Left cardiac atrium (tissue), 4 donors: ENCODE data around the gene KLHL40. TPM values are rescaled to one million over a fixed set of nuclear protein-coding genes. Genes with fewer than 3 reads are reported as not detected.

ENCODE experiments used
- ATAC-seq, 2 donors: fragments of 200-7000 bp; cut with Tn5 transposase; one replicate each; pipeline ENCODE4 v1.9.1; 2020; ENCODE audit warnings: mild to moderate bottlenecking in 2 of 2, moderate library complexity in 2 of 2
- DNase-seq: peaks from one replicate; pipeline ENCODE4 v3.0.0-alpha.2; 2020
- intact Hi-C, 2 donors: fragments of 100-400 bp; cut with DNase I; formaldehyde crosslinking; loops; one replicate each; pipeline versions ENCODE4 v1.14.1 to v1.15.1; 2022 to 2023
- total RNA-seq, 2 donors: library from RNA; stranded (reverse); fragmentation: NEBNext Ultra II Directional; extraction: Animal tissue kit (Norgen Biotek cat#: 25700); gene quantifications; one replicate each; pipeline ENCODE4 v1.2.1, GENCODE V29; 2021
- donor health status: DM: no; HTN: yes; CAD: no.
- donor health status: DM: no; HTN: yes; CAD: no; lungs with severe emphysema.
- donor health status: DM: yes; HTN: yes; CAD: no.
- donor health status: Dilated cardiomyopathy.

Gene KLHL40
- total RNA-seq, 2 donors from 2014 or later: 0.86 TPM; not detected in 1

DNA sequence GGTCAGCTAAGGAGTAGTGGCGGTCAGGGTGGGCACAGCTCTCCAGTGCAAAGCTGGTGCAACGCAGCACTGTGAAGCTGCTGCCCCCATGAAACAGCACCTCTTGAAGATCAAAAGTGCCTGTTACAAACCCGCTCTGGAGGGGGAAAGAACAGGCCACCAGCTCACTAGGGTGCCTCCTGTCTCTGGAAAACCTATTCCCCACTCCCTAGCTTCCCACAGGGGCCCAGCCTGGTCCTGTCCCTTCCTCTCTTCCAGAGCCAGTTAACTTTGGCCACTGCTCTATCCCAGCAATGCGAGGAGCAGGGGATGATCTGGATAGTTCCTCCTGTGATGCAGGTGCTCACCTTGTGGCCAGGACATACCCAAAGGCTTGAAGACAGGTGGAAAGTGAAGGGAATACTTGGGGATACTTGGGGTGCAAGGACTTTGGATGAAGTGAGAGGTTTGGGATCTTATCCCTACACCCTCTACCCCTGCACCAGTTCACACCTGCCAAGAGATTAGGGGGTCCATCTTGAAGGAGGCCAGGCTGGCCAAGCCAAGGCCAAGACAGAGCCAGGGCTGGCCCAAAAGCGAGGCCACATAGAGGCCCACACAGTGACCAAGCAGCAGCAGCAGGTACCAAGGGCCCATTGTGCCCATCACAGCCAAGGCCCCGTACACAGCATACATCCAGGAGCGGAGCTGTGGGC is 13.0 kb downstream of the KLHL40 start:
- DNase-seq (no peak), ATAC-seq (no peak)
- intact Hi-C loops: no loop called here

DNA sequence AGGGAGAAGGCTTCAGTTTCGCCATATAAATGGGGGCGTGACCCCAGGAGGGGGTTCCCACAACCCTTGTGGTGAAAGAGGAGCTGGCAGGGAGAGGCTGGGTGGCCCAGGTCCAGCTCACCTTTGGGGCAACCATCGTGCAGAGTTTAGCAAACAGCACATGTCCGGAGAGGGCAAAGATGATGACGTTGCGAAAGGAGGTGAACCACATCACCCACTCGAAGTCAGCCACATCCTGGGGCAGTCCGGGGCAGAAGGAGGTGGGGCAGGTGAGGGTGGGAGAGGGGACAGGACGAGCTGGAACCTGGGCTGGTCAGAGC is 13.5 kb downstream of the KLHL40 start:
- DNase-seq (no peak), ATAC-seq (no peak)
- intact Hi-C loops: no loop called here

DNA sequence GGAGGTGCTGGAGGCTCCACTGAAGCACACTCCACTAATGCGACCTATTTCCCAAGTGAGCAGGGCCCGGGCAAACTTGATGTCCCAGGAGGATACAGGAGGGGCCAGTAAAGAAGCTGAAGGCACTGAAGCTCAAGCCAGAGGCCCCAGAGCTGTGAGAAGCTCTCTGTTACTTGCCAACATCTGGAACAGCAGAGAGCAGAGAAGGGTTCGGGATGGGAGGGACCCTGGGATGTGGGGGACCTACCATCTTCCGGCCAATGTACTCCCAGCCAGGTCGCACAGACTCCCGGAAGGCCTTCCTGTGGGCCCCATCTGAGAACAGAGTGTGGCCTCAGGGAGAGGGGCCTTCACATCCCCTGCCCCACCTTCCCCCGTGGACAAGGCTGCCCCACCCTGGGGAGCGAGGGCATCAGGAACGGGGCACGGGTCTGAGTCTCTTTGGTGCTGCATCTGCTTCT is 14.2 kb downstream of the KLHL40 start:
- no peak for ATAC-seq
- no peak for DNase-seq
- intact Hi-C loops: no loop called here

DNA sequence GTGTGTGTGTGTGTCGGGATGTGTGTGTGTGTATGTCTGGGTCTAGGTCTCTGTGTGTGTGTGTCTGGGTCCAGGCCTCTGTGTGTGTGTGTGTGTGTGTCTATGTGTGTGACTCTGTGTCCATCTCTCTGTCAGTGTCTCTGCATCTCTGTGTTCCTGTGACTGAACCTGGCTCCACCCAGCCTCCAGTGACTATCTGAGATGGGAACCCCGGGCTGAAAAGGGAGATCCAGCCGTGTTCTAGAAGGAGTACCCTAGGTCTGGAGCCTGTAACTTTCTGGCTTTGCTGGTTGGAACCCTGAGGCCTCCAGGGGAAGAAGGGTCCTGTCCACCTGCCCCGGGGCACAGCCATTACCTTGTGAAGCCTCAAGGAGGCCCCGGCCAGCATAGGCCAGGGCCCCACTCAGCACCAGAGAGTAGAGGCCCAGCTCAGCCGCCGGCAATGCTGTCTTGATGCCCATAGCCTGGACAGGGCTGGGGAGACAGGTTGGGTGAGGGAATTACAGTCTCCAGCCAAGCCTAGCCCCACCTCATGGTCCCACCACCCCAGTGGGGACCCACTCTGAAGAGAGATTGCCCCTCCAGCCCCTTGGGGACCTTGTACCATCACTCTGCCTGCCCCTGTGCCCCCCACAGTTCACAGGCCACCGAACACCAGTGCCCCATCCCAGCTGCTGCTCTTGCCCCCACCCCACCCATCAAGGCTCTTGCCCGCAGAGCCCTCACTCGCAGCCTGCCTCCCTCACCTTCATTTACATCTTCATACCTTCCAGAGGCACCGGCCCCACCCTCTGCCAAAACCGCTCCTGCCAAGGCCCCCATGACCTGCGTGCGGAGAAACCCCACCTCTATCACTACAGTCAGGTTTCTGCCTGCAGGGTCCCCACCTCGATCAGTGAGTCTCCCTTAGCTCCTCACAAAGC is 15.3 kb downstream of the KLHL40 start:
- intact Hi-C loops: loop anchor here in 1 of 2 donors (5.0 kb wide), 1 partner anchor 38 kb away; no protein-coding TSS in a partner anchor
- ATAC-seq (no peak), DNase-seq (no peak)

DNA sequence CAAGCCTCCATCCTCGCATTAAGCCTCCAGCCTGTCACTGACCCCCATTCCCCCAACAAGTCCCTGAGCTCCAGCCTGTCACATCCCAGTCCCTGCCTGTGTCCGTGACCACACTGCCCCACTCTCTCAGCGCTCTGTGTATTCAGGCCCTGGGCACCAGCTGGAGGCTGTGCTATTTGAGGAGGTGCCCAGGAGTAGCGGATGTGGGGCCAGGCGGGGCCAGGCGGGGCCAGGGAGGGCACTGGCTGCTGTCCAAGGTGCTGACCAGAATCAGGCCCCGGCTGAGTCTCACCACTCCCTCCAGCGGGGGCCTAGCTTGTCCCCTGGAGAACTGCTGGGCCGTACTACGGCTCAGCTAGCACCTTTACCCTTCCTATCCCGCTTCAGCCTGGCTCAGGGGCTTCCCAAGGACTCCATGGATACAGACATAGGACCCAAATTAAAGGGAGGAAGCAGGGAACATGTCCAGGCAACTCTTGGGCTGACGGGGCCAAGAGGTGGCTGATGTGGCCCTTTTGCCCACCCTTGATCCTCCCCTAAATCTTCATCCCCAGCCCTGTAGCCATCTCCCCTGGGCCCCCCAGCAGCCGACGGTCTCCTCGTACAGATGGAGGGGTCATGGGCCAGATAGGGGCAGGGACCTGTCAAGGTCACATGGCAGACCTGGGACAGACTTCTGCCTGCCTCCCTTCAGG is 16.2 kb downstream of the KLHL40 start:
- DNase-seq (peak; percentile 79), ATAC-seq (peak; percentile 67 to 74)
- intact Hi-C loops: loop anchor here in 1 of 2 donors (2.0 to 5.0 kb wide), 3 partner anchors 21 to 41 kb away; no protein-coding TSS in a partner anchor

DNA sequence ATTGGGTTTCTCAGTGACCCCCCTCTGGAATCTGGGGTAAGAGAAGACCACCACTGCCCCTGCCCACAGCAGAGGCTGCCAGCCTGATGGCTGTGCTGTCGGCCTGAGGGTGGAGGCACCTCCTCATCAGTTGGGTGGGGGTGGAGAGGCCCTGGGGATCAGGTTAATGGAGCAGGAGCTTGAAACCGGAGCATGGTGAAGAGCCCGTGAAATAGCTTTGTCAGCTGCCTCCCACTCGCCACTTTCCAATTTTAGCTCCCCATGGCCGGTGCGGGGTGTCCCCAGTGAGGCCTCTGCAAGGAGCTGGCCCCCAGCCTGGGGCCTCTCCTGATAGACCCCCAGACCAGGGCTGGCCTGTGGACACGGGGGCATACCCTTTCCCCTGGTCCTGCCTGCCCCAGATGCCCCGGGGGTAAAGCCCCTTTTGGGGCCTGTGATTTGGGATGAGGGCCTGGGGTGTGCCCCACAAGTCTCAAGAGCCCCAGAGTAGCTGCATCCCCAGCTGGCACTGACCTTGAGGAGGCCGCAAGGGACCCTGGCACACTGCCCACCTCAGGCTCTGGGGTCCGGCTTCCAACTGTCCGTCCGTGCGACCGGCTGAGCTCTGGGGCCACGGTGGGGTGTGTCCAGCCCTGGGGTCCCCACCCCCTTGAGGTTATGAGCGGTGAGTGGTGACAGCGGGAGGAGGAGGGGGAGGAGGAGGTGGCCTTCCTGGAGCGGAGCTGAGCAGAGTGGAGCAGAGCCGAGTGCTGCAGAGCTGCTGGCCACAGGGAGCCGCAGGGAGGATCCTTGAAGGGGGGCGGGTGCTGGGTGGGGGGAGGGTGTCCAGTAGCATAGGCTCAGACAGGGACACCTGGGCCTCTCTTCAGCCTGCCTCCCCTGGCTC is 17.0 kb downstream of the KLHL40 start, which contains the start of gene HHATL:
Gene HHATL, minus strand, starts transcription at position 733 of the 886 bp plus-strand sequence. CDS start 1,972 bp downstream, outside the sequence.
- DNase-seq (peak; percentile 69), ATAC-seq (peak; percentile 74 to 79)
- intact Hi-C loops: loop anchor here in 1 of 2 donors (2.0 to 5.0 kb wide), 3 partner anchors 20 to 40 kb away; no protein-coding TSS in a partner anchor

DNA sequence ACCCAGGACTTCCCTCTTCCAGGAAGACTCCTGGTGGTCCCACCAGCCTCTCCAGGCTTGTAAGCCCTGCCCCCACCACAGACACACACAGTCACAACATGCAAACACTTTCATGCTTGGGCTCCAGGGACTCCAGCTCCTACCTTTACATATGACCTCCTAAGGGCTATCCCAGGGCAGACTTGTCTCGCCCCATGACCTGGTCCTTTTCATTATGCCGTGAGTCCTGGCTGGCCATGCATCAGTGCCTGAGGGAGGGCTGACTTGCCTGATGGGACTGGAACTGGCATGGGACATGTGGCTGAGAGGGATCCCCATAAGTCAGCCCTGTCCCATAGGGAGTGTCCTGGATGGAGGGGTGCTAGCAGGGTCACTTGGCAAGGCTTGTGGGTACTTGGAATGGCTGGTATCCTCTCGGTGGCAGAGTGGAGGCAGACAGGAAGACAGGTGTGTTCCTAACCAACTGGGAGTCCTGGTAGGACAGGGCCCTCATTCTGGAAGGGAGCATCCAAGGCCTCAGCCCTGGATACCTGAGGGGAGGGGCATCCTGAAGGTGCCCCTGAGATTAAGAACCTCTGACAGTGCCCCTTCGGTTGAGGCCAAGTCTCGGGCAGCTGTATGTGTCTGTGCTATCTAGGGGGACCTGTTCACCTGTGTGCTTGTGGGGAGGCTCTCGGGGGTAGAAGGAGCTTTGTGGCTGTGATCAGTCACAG is 17.8 kb downstream of the KLHL40 start:
- DNase-seq: no peak
- intact Hi-C loops: loop anchor here in 1 of 2 donors (2.0 to 5.0 kb wide), 3 partner anchors 20 to 41 kb away; no protein-coding TSS in a partner anchor
- no peak for ATAC-seq

DNA sequence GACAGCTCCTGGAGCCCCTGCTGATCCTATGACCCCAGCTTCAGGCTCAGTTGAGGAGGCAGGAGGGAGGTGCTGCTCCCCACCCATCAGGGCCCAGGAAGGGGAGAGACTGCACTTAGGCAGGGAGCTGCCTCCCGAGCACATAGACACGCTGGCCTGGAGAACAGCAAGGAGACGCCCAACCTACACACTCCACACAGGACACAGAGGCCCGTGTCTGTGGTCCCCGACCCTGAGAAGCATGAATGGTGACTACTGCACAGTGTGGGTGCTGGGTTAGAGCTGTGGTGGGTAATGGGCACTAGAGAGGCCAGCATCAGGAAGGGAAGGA is 18.3 kb downstream of the KLHL40 start:
- DNase-seq: no peak
- intact Hi-C loops: loop anchor here in 1 of 2 donors (2.0 to 5.0 kb wide), 3 partner anchors 19 to 41 kb away; no protein-coding TSS in a partner anchor

DNA sequence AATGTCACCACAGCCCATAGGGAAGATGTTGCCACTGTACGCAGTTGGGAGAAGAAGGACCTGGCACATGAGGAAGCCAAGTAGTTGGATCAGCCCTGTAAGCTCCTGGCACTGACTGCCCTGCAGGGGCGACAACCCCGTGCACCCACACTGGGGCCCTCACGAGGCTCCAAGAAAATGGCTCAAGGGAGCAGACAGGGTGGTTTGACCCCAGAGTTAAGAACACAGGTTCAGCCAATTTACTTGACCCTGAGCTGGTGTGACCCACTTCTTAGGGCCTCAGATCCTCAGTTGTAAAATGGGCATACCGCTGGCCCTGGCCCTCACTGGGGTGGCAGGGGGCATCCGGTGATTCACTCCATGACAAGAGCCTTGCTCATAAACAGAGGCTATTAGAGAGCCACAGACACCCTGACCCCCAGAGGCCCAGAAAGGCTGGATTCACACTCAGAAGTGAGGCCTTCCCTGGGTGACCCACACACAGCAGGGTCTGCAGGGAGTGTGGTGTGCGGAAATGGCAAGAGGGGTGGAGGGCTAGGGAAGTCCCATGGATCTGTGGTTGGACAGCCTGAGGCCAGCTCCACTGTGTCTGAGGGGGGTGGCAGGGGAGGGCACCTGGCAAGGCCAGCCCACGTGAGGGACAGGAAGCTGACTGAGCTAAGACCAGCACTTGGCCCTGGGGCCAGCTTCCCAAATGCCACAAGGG is 19.0 kb downstream of the KLHL40 start:
- DNase-seq: no peak
- intact Hi-C loops: loop anchor here in 1 of 2 donors (5.0 kb wide), 1 partner anchor 42 kb away; no protein-coding TSS in a partner anchor
- ATAC-seq: no peak

More for the DNA sequence above, 18.3 kb downstream of the KLHL40 start:
- no peak for ATAC-seq

DNA sequence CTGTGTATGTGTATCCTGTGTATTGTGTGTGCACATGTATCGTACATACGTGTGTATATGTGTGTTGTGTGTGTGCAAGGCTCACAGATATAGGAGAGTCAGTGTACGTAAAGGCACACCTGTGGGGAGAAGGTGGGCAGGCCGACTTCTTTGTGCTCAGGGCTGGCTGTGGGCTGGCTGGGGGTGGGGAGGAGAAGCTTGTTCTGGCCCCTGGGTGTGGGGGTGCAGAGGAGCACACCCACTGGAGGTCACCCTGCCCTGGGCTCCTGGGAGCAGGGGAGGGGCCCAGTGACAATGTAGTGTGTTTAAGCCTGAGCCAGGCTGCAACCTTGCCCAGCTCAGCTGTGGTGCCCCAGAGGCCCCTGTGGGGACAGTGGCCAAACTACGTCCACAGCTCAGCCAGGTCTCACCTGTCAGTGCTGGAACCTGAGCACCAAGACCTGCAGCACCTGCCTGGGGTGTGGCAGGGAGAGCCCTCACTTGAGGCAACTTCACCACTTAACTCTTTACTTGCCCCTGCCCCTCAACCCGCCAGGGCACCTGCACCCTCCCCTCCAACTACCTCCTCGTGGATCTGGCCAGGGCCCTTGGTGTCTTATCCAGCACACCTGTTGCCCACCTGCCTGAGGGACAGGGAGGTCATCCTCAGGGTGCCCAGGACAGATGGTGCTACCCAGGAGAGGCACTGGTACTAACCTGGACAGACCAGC is 19.9 kb downstream of the KLHL40 start:
- intact Hi-C loops: no loop called here
- DNase-seq (no peak), ATAC-seq (no peak)

DNA sequence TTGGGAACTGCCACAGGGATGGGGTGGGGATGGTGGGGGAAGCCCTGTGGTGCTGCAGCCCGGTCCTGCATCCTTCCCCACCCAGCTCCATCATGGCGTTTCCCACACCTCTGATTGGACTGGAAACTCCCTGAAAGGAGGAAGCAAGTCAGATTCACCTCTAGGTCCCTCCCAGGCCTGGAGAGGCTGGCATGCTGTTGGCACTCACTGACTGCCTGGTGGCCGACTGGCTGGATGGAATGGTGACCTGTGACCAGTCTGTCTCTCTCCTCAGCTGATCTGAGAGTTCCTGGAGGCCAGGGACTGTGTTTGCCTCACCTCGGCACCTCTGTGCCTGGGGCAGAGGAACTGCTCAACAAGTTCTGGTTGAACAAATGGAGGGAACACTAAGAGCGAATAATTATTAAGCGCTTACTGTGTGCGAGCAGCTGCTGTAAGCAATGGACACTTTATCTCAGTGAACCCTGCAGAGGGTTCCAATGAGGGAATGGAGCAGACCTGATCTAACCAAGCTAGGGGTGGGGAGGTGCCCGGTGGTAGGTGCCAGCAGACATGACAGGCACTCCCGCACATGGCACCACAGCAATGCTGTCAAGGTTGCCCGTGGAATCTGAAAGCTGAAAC is 20.7 kb downstream of the KLHL40 start:
- ATAC-seq: no peak
- intact Hi-C loops: no loop called here

DNA sequence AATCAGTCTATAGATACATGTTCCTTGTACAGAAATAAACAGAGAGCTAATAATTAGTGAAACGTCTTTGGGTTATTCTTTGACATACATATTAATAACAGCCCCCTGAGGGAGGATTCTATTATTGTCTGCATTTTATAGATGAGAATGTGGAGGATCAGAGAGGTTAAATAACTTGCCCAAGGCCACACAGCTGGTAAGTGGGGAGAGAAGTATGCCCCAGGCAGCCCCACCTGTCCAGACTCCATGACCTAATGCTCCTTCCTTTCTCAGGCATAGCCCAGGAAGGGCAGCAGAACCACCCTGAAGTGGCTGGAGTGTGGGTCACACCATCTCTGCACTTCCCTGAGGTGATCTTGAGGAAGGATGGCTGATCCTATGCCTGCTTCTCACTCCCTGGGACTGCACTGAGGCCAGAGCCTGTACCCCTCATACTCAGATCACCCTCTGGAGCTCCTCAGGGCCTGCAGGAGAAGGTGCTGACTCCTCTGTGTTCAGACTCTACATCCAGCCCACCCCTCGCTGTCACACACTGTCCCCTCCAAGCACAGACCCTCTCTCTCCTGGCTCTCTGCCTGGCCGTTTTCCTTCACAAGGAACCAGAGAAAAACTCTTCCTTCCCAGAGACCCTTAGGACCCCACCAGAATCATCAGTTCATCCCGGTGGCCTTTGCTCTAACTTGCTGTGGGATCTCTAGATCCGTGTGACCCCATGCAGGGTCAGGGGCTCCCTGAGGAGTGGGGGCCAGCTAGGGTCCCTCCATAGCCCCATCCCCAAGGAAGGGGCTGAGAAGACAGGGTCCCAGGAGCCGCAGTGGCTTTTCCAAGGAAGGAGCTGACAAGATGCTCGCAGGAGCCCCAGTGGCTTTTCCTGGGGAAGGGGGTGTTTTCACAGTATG is 21.6 kb downstream of the KLHL40 start:
- intact Hi-C loops: no loop called here
- DNase-seq: no peak
- ATAC-seq: no peak

More for the DNA sequence above, 20.7 kb downstream of the KLHL40 start:
- DNase-seq: no peak

DNA sequence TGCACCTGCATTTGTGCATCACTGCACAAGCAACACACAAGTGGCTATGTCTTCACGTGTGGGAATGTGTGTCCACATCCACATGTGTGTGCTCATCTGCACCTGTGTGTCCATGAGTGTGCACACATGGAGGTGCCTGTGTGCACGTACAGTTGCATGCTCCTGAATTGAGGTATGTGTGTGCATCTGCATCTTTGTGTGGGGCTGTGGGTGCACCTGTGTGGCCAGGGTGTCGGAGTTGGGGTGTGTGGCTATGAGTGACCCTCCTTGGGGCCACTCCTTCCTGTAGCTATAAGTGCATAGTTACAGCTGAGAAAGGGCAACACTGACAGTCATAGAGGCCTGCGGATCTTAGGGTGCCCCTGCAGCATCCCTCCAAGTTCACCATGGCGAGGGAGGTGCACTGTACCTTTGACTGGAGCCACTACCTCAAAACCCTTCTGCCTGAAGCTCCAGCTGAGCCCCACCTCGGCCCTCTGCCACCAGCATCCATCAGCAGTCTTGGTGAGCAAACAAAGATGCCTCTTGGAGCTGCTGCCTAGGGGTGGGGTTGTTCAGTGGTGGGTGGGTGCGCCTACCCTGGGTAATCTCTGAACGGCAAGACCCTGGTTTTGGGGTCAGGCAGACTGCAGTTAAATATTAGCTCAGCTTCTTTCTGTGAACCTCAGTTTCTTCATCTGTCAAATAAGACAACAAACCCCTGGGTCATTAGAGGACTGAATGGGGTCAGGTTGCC is 22.5 kb downstream of the KLHL40 start:
- intact Hi-C loops: no loop called here
- DNase-seq: no peak

DNA sequence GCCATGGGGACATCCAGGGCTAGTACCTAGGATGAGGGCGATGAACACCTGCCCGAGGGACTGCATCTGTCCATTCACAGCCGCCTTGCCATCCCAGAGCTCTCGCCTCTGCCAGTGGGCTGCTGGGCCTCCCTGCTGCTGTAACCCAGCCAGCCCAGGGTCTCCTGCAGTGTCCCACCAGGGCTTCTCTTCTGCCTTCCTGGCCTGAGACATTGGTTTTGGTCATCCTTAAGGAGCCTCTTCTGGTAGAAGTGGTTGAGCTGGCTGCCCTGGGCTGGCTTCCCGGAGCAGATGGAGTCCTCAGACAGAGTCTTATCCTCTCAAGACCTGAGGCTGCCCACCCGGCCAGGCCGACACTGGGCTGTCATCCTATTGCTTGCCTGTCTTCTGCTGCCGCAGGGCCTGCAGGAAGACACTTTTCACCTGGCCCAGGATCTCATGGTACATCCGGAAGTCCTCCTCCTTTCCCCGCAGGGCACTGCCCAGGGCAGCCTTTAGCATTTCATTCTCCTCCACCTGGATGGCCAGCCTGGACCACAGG is 23.3 kb downstream of the KLHL40 start:
- intact Hi-C loops: no loop called here
- ATAC-seq (no peak), DNase-seq (no peak)

More for the DNA sequence above, 22.5 kb downstream of the KLHL40 start:
- ATAC-seq: no peak
